Stimulated activated memory B cell treated with anti-CD40 and anti-IgM and Interleukin-4, amounts not matched to agents 10 μg/mL and 1 μg/mL and 100 μg/mL, for 72 hours (primary cell): ENCODE data around the gene ZNG1A.
"Not testable (repeated sequence)": the region's sequence is repeated elsewhere in the genome, so short reads cannot be mapped to it uniquely, and the experiment has no call there.

Source experiments
- ATAC-seq: fragments of 150-1000 bp; cut with Tn5 transposase; 2 replicates; pipeline ENCODE4 v1.10.0; 2021
- H3K27ac Mint-ChIP-seq: one replicate; pipeline ENCODE4 v1.8.0; 2022; ENCODE audit warnings: mild to moderate bottlenecking, mixed read lengths
- H3K27me3 Mint-ChIP-seq: one replicate; pipeline ENCODE4 v1.8.0; 2022; ENCODE audit warnings: mixed read lengths
- H3K36me3 Mint-ChIP-seq: one replicate; pipeline ENCODE4 v1.8.0; 2022; ENCODE audit warnings: mixed read lengths
- H3K4me1 Mint-ChIP-seq: one replicate; pipeline ENCODE4 v1.8.0; 2022; ENCODE audit warnings: mixed read lengths
- H3K4me3 Mint-ChIP-seq: one replicate; pipeline ENCODE4 v1.8.0; 2022; ENCODE audit warnings: mild to moderate bottlenecking, moderate library complexity, mixed read lengths
- H3K9me3 Mint-ChIP-seq: one replicate; pipeline ENCODE4 v1.8.0; 2022; ENCODE audit warnings: mixed read lengths

ZNG1A gene

GRCh38 chr9:212297-212696 is 33.4 kb upstream of the ZNG1A start:
- Mint-ChIP-seq H3K4me1 (peaks cover 13% of the 10 kb centered on the region), H3K27me3 (no peaks in the 10 kb centered on the region), H3K36me3 (no peaks in the 10 kb centered on the region), H3K27ac (no peak overlapping the region), H3K9me3 (no peaks in the 10 kb centered on the region), H3K4me3 (no peak overlapping the region)
- no peak for ATAC-seq

- H3K4me1 Mint-ChIP-seq, result peaks cover 6% of the 10 kb centered on the region
- H3K27me3 Mint-ChIP-seq, result no peaks in the 10 kb centered on the region
- H3K27ac Mint-ChIP-seq, result no peak overlapping the region
- no peak for ATAC-seq
- no peak overlapping the region for H3K4me3 Mint-ChIP-seq
- no peaks in the 10 kb centered on the region for H3K9me3 Mint-ChIP-seq
- H3K36me3 Mint-ChIP-seq, result no peaks in the 10 kb centered on the region
Observed at GRCh38 chr9:211557-211956, 32.7 kb upstream of the ZNG1A start.

- Mint-ChIP-seq H3K36me3 (no peaks in the 10 kb centered on the region), H3K4me1 (peaks cover under 1% of the 10 kb centered on the region), H3K27me3 (no peaks in the 10 kb centered on the region), H3K27ac (no peak overlapping the region), H3K4me3 (no peak overlapping the region), H3K9me3 (no peaks in the 10 kb centered on the region)
- no peak for ATAC-seq
Observed at GRCh38 chr9:211036-211435, 32.2 kb upstream of the ZNG1A start.

GRCh38 chr9:209143-209758 is 30.4 kb upstream of the ZNG1A start:
- peak; percentile 16 for ATAC-seq
- no peaks in the 10 kb centered on the region for H3K36me3 Mint-ChIP-seq
- H3K27me3 Mint-ChIP-seq, result no peaks in the 10 kb centered on the region
- H3K9me3 Mint-ChIP-seq, result no peaks in the 10 kb centered on the region
- no peaks in the 10 kb centered on the region for H3K4me1 Mint-ChIP-seq
- no peak overlapping the region for H3K4me3 Mint-ChIP-seq
- H3K27ac Mint-ChIP-seq, result no peak overlapping the region

- Mint-ChIP-seq H3K4me1 (no peaks in the 10 kb centered on the region), H3K27ac (no peak overlapping the region), H3K27me3 (no peaks in the 10 kb centered on the region), H3K36me3 (no peaks in the 10 kb centered on the region), H3K4me3 (no peak overlapping the region), H3K9me3 (no peaks in the 10 kb centered on the region)
- no peak for ATAC-seq
Observed at GRCh38 chr9:206481-206880, 27.6 kb upstream of the ZNG1A start.

GRCh38 chr9:199601-200000 is 20.7 kb upstream of the ZNG1A start:
- H3K4me1 Mint-ChIP-seq, H3K36me3 Mint-ChIP-seq, H3K27me3 Mint-ChIP-seq, H3K4me3 Mint-ChIP-seq, H3K27ac Mint-ChIP-seq, ATAC-seq, H3K9me3 Mint-ChIP-seq: not testable (repeated sequence)

- ATAC-seq, H3K36me3 Mint-ChIP-seq, H3K4me1 Mint-ChIP-seq, H3K27me3 Mint-ChIP-seq, H3K9me3 Mint-ChIP-seq: not testable (repeated sequence)
- Mint-ChIP-seq H3K27ac (peak overlapping the region; percentile 83), H3K4me3 (peak overlapping the region; percentile 87)
Observed at GRCh38 chr9:178140-178825, 573 bp downstream of the ZNG1A start.

- peaks cover 10% of the 10 kb centered on the region for H3K36me3 Mint-ChIP-seq
- not testable (repeated sequence) for H3K27ac Mint-ChIP-seq, H3K9me3 Mint-ChIP-seq, H3K4me3 Mint-ChIP-seq, ATAC-seq, H3K27me3 Mint-ChIP-seq, H3K4me1 Mint-ChIP-seq
Observed at GRCh38 chr9:169757-170156, 9.1 kb downstream of the ZNG1A start.

GRCh38 chr9:159871-160270 is 19.0 kb downstream of the ZNG1A start:
- H3K27ac Mint-ChIP-seq, H3K4me3 Mint-ChIP-seq, H3K4me1 Mint-ChIP-seq, ATAC-seq, H3K27me3 Mint-ChIP-seq, H3K36me3 Mint-ChIP-seq, H3K9me3 Mint-ChIP-seq: not testable (repeated sequence)

- not testable (repeated sequence) for H3K9me3 Mint-ChIP-seq, H3K36me3 Mint-ChIP-seq, H3K27me3 Mint-ChIP-seq, ATAC-seq, H3K4me1 Mint-ChIP-seq, H3K27ac Mint-ChIP-seq, H3K4me3 Mint-ChIP-seq
Observed at GRCh38 chr9:151173-151572, 27.7 kb downstream of the ZNG1A start.

GRCh38 chr9:139880-140279 is 39.0 kb downstream of the ZNG1A start:
- not testable (repeated sequence) for ATAC-seq, H3K4me1 Mint-ChIP-seq
- H3K36me3 Mint-ChIP-seq, result peaks cover 16% of the 10 kb centered on the region

GRCh38 chr9:117995-118467 is 60.8 kb downstream of the ZNG1A start, which contains the start of gene FOXD4:
TSS of gene FOXD4 (minus strand) at chr9:118417. CDS start at chr9:118119, 298 bp downstream.
- peaks cover 20% of the 10 kb centered on the region for H3K4me1 Mint-ChIP-seq
- peaks cover 17% of the 10 kb centered on the region for H3K36me3 Mint-ChIP-seq
- peaks cover 52% of the 10 kb centered on the region for H3K27me3 Mint-ChIP-seq
- H3K9me3 Mint-ChIP-seq, ATAC-seq: not testable (repeated sequence)
- peak within 1 kb of the TSS; percentile 60 for H3K4me3 Mint-ChIP-seq
- peak within 1 kb of the TSS; percentile 27 for H3K27ac Mint-ChIP-seq

More at GRCh38 chr9:139880-140279, 39.0 kb downstream of the ZNG1A start:
- not testable (repeated sequence) for H3K27me3 Mint-ChIP-seq, H3K27ac Mint-ChIP-seq, H3K4me3 Mint-ChIP-seq, H3K9me3 Mint-ChIP-seq

- peaks cover 52% of the 10 kb centered on the region for H3K27me3 Mint-ChIP-seq
- H3K9me3 Mint-ChIP-seq, ATAC-seq: not testable (repeated sequence)
- peaks cover 17% of the 10 kb centered on the region for H3K36me3 Mint-ChIP-seq
- peak overlapping the region; percentile 27 for H3K27ac Mint-ChIP-seq
- H3K4me3 Mint-ChIP-seq, result peak overlapping the region; percentile 60
- peaks cover 20% of the 10 kb centered on the region for H3K4me1 Mint-ChIP-seq
Observed at GRCh38 chr9:117144-117994, 61.5 kb downstream of the ZNG1A start.

- not testable (repeated sequence) for ATAC-seq, H3K9me3 Mint-ChIP-seq
Observed at GRCh38 chr9:116239-117077, 62.4 kb downstream of the ZNG1A start.

GRCh38 chr9:115118-115451 is 63.8 kb downstream of the ZNG1A start:
- H3K36me3 Mint-ChIP-seq, result peaks cover 10% of the 10 kb centered on the region
- not testable (repeated sequence) for H3K9me3 Mint-ChIP-seq, ATAC-seq
- H3K4me1 Mint-ChIP-seq, result peaks cover 20% of the 10 kb centered on the region
- peaks cover 52% of the 10 kb centered on the region for H3K27me3 Mint-ChIP-seq
- H3K4me3 Mint-ChIP-seq, result peak overlapping the region; percentile 76
- H3K27ac Mint-ChIP-seq, result peak overlapping the region; percentile 57

More at GRCh38 chr9:116239-117077, 62.4 kb downstream of the ZNG1A start:
- peaks cover 52% of the 10 kb centered on the region for H3K27me3 Mint-ChIP-seq
- peaks cover 20% of the 10 kb centered on the region for H3K4me1 Mint-ChIP-seq
- H3K27ac Mint-ChIP-seq, H3K4me3 Mint-ChIP-seq: not testable (repeated sequence)
- H3K36me3 Mint-ChIP-seq, result peaks cover 17% of the 10 kb centered on the region
